Astrocyte of the spinal cord (primary cell): ENCODE measurements around the gene SREBF2.

Source experiments
- DNase-seq: peaks from one replicate; pipeline ENCODE4 v3.0.0; 2011; ENCODE audit warnings: low read depth, low spot score
- H3K4me3 ChIP-seq: 2 replicates; pipeline ENCODE4 v1.5.1; 2011; ENCODE audit warnings: low read depth, mild to moderate bottlenecking, low read length, moderate library complexity
- CTCF ChIP-seq: IDR thresholded peaks from 2 replicates; pipeline ENCODE4 v1.5.1; 2012; ENCODE audit warnings: low read depth, mild to moderate bottlenecking, low read length, inconsistent platforms
- in situ Hi-C: cut with HindIII; loops from 2 replicates; pipeline ENCODE4 v1.10.0; 2017; ENCODE audit warnings: low sequenced_read_pairs

The SREBF2 gene

GRCh38 chr22:41885516-41885915 is 52.6 kb downstream of the SREBF2 start:
- TF ChIP-seq CTCF = no peak
- no peak for DNase-seq
- in situ Hi-C loops = no loop called here
- no peak overlapping the region for H3K4me3 ChIP-seq

- TF ChIP-seq CTCF = no peak
- in situ Hi-C loops = no loop called here
- no peak for DNase-seq
- H3K4me3 ChIP-seq = no peak overlapping the region
Observed at GRCh38 chr22:41888627-41889200, 55.8 kb downstream of the SREBF2 start.

GRCh38 chr22:41891407-41891806 is 58.5 kb downstream of the SREBF2 start:
- H3K4me3 ChIP-seq = no peak overlapping the region
- TF ChIP-seq CTCF = no peak
- no peak for DNase-seq
- in situ Hi-C loops = no loop called here

- no peak for TF ChIP-seq CTCF
- in situ Hi-C loops = no loop called here
- H3K4me3 ChIP-seq = no peak overlapping the region
- DNase-seq = no peak
Observed at GRCh38 chr22:41892721-41893120, 59.8 kb downstream of the SREBF2 start.

- no peak for DNase-seq
- no peak for TF ChIP-seq CTCF
- H3K4me3 ChIP-seq = no peak overlapping the region
- in situ Hi-C loops = no loop called here
Observed at GRCh38 chr22:41893591-41894375, 60.9 kb downstream of the SREBF2 start.

- no peak for DNase-seq
- in situ Hi-C loops = no loop called here
Observed at GRCh38 chr22:41898645-41899044, 65.7 kb downstream of the SREBF2 start.

More at GRCh38 chr22:41898645-41899044, 65.7 kb downstream of the SREBF2 start:
- no peak overlapping the region for H3K4me3 ChIP-seq
- no peak for TF ChIP-seq CTCF
